RWPE1 (cell line): ENCODE results near the gene PXDC1.
A peak's percentile ranks its signal among the peaks of the same experiment; 100 is the strongest.
"Not testable (repeated sequence)": the region's sequence is repeated elsewhere in the genome, so short reads cannot be mapped to it uniquely, and the experiment has no call there.

ENCODE experiments used
- CTCF ChIA-PET: fragments of 350-600 bp; sonication (Branson Sonifier 250); formaldehyde crosslinking; extraction: SDS; loops from one replicate; lab custom pipeline; 2021; lab: Yijun Ruan, JAX
- POLR2A ChIA-PET: fragments of 400-600 bp; formaldehyde crosslinking; extraction: SDS; loops from one replicate; lab custom pipeline; 2020; ENCODE audit warnings: antibody characterized with exemption; ENCODE audit not compliant: low non-redundant PET; lab: Yijun Ruan, JAX
- DNase-seq: peaks from one replicate; pipeline ENCODE4 v3.0.0; 2012; ENCODE audit warnings: low spot score
- H3K27ac ChIP-seq: fragments of 450-650 bp; 2 replicates; pipeline ENCODE4 v1.5.1; 2017
- TF ChIP-seq, protein P1 (sequence below): fragments of 450-650 bp; conservative IDR thresholded peaks from 2 replicates; pipeline ENCODE4 v1.5.1; 2017; ENCODE audit warnings: low read depth, mild to moderate bottlenecking

Gene PXDC1

DNA sequence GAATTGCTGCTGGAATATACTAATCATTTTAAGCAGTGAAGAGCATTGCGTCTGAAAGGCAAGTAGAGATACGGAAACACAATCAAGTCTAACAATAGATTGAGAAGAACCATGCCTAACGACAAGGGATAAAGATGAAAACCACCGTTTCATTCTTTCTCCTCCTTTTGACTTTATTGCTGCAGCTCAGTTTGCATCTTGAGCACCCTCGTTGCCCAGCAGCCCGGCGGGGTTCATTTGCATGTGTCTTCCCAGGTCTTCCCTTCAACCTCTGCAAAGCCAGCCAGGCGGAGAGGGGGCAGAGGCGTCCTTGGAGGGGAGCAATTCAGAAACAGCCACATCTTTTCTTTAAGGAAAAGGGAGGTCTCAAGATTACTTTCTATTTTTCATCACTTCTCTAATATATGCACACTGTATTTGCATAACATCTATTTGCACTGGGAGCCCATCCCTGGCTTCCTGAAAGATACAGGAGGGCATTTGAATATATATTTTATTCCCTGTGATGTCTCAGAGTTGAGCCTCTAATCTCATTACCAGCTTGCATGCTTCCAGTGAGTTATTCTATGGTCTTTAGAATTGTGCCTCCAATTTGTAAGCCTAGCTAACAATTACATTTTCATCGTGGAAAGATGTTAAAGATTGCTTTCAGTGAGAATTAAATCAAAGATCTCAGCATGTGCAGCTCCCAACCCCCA, 18.7 kb upstream of the PXDC1 start:
- TF ChIP-seq, protein P1, sequence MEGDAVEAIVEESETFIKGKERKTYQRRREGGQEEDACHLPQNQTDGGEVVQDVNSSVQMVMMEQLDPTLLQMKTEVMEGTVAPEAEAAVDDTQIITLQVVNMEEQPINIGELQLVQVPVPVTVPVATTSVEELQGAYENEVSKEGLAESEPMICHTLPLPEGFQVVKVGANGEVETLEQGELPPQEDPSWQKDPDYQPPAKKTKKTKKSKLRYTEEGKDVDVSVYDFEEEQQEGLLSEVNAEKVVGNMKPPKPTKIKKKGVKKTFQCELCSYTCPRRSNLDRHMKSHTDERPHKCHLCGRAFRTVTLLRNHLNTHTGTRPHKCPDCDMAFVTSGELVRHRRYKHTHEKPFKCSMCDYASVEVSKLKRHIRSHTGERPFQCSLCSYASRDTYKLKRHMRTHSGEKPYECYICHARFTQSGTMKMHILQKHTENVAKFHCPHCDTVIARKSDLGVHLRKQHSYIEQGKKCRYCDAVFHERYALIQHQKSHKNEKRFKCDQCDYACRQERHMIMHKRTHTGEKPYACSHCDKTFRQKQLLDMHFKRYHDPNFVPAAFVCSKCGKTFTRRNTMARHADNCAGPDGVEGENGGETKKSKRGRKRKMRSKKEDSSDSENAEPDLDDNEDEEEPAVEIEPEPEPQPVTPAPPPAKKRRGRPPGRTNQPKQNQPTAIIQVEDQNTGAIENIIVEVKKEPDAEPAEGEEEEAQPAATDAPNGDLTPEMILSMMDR, result no peak
- ChIA-PET POLR2A (no interaction called here), CTCF (no interaction called here)
- peak overlapping the region; percentile 75 for H3K27ac ChIP-seq
- no peak for DNase-seq

- ChIA-PET POLR2A (no interaction called here), CTCF (interaction anchor here (0.7 kb wide), 1 partner anchor 134 kb away, joined by 5 read pairs; no protein-coding TSS in a partner anchor)
- TF ChIP-seq, protein P1, result no peak
- peak overlapping the region; percentile 75 for H3K27ac ChIP-seq
- DNase-seq, result peak; percentile 52
Observed at GRCh38 chr6:3769610-3770009, 18.1 kb upstream of the PXDC1 start.

GRCh38 chr6:3768502-3768901, 17.0 kb upstream of the PXDC1 start:
- no peak for DNase-seq
- ChIA-PET CTCF (interaction anchor here (0.6 kb wide), 1 partner anchor 245 kb away, joined by 3 read pairs; no protein-coding TSS in a partner anchor), POLR2A (no interaction called here)
- H3K27ac ChIP-seq, result no peak overlapping the region; the same call in 1 of the 2 replicates
- TF ChIP-seq, protein P1, result no peak

DNA sequence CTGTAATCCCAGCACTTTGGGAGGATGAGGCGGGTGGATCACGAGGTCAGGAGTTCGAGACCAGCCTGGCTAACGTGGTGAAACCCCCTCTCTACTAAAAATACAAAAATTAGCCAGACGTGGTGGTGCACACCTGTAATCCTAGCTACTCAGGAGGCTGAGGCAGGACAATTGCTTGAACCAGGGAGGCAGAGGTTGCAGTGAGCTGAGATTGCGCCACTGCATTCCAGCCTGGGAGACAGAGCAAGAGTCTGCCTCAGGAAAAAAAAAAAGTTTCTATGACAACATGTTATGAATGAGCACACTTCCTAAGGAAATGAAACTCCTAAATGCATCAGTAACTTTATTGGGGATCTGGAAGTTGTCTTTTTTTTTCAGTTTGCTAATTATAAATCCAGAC, 16.0 kb upstream of the PXDC1 start:
- DNase-seq, POLR2A ChIA-PET, CTCF ChIA-PET: not testable (repeated sequence)
- peak overlapping the region; percentile 83 for H3K27ac ChIP-seq

DNA sequence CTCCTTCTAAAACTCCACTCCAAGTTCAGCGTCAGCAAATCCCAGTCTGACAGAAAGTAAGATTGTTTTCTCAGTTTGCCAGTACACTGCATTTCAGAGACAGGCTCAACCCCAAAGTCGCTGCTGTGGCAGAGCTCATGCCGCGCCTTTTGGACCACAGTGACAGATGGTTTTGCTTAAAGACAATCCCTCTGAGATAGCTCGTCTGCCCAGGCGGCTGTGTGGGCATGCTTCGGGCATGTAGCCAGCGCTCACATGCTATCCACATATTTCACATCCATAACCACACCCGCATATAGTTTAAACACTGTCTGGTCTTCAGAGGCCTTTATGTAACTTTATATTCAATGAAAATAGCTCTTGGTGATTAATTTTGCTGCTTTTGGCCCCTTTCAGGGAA, 14.7 kb upstream of the PXDC1 start:
- peak; percentile 56 for DNase-seq
- CTCF ChIA-PET, result interaction anchor here (0.6 kb wide), 1 partner anchor 121 kb away, joined by 4 read pairs; no protein-coding TSS in a partner anchor
- TF ChIP-seq, protein P1, result no peak
- peak overlapping the region; percentile 83 for H3K27ac ChIP-seq
- POLR2A ChIA-PET, result interaction anchor here (0.9 kb wide), 1 partner anchor 10 kb away, joined by 3 read pairs; no protein-coding TSS in a partner anchor

GRCh38 chr6:3765415-3765814, 13.9 kb upstream of the PXDC1 start:
- POLR2A ChIA-PET, result interaction anchor here (0.5 kb wide), 1 partner anchor 9 kb away, joined by 5 read pairs; no protein-coding TSS in a partner anchor
- no peak for DNase-seq
- TF ChIP-seq, protein P1, result no peak
- CTCF ChIA-PET, result no interaction called here
- H3K27ac ChIP-seq, result no peak overlapping the region
